GM18519 (cell line): ENCODE measurements around the gene ATOX1.
A peak's percentile ranks its signal among the peaks of the same experiment; 100 is the strongest.
"Not testable (repeated sequence)": the region's sequence is repeated elsewhere in the genome, so short reads cannot be mapped to it uniquely, and the experiment has no call there.

ENCODE experiments used
- ATAC-seq: cut with Tn5 transposase; IDR thresholded peaks from one replicate; pipeline ENCODE4 v1.9.1; 2021; ENCODE audit warnings: mild to moderate bottlenecking, moderate library complexity; ENCODE audit not compliant: unreplicated experiment, low FRiP score

Gene ATOX1

GRCh38 chr5:151758430-151759241, at the start of gene ATOX1:
ATOX1 (minus strand) TSS chr5:151758631; CDS start chr5:151758551, 80 bp downstream.
- peak; percentile 92 for ATAC-seq

- ATAC-seq: no peak
Measured at GRCh38 chr5:151805414-151806223, 47.2 kb upstream of the ATOX1 start.

GRCh38 chr5:151800532-151800931, 42.1 kb upstream of the ATOX1 start:
- ATAC-seq: no peak

GRCh38 chr5:151799407-151799806, 41.0 kb upstream of the ATOX1 start:
- no peak for ATAC-seq

- ATAC-seq: no peak
Measured at GRCh38 chr5:151798674-151799073, 40.2 kb upstream of the ATOX1 start.

GRCh38 chr5:151795426-151795825, 37.0 kb upstream of the ATOX1 start:
- ATAC-seq: no peak

- no peak for ATAC-seq
Measured at GRCh38 chr5:151793358-151793757, 34.9 kb upstream of the ATOX1 start.

GRCh38 chr5:151787817-151788216, 29.4 kb upstream of the ATOX1 start:
- ATAC-seq: no peak

- ATAC-seq: no peak
Measured at GRCh38 chr5:151786468-151786867, 28.0 kb upstream of the ATOX1 start.

- no peak for ATAC-seq
Measured at GRCh38 chr5:151784141-151784540, 25.7 kb upstream of the ATOX1 start.

GRCh38 chr5:151783664-151784063, 25.2 kb upstream of the ATOX1 start:
- not testable (repeated sequence) for ATAC-seq

- ATAC-seq: no peak
Measured at GRCh38 chr5:151781201-151781600, 22.8 kb upstream of the ATOX1 start.

- ATAC-seq: no peak
Measured at GRCh38 chr5:151780348-151780747, 21.9 kb upstream of the ATOX1 start.

- peak; percentile 37 for ATAC-seq
Measured at GRCh38 chr5:151779531-151780125, 21.2 kb upstream of the ATOX1 start.

- no peak for ATAC-seq
Measured at GRCh38 chr5:151775025-151775606, 16.7 kb upstream of the ATOX1 start.

- no peak for ATAC-seq
Measured at GRCh38 chr5:151773951-151774350, 15.5 kb upstream of the ATOX1 start.

GRCh38 chr5:151772846-151773561, 14.6 kb upstream of the ATOX1 start:
- ATAC-seq: no peak

- no peak for ATAC-seq
Measured at GRCh38 chr5:151772029-151772845, 13.8 kb upstream of the ATOX1 start.

- ATAC-seq: peak; percentile 84
Measured at GRCh38 chr5:151771259-151772028, 13.0 kb upstream of the ATOX1 start, which contains the start of gene G3BP1. G3BP1 (plus strand) TSS chr5:151771954; CDS start chr5:151786621, 14,667 bp downstream.
